Large intestine (tissue), 3 donors: ENCODE data around the gene CHRM4. TPM values are rescaled to one million over a fixed set of nuclear protein-coding genes. Genes with fewer than 3 reads are reported as not detected.
"Not testable (repeated sequence)": the region's sequence is repeated elsewhere in the genome, so short reads cannot be mapped to it uniquely, and the experiment has no call there.

Source experiments
- DNase-seq, 2 donors: peaks; one replicate each; pipeline versions ENCODE4 v3.0.0 to v3.0.0-alpha.2; 2013
- H3K27ac ChIP-seq: one replicate; pipeline ENCODE4 v1.5.1; 2013; ENCODE audit warnings: low read length
- H3K27me3 ChIP-seq: 2 replicates; pipeline ENCODE4 v1.6.1; 2013; ENCODE audit warnings: low read length; ENCODE audit not compliant: control insufficient read depth, insufficient read depth
- H3K36me3 ChIP-seq: 2 replicates; pipeline ENCODE4 v1.6.1; 2013; ENCODE audit warnings: low read length; ENCODE audit not compliant: control insufficient read depth, insufficient read depth
- H3K4me1 ChIP-seq: one replicate; pipeline ENCODE4 v1.6.1; 2013; ENCODE audit warnings: low read length; ENCODE audit not compliant: control insufficient read depth, insufficient read depth
- H3K4me3 ChIP-seq: one replicate; pipeline ENCODE4 v1.5.1; 2013; ENCODE audit warnings: low read length
- H3K9me3 ChIP-seq: one replicate; pipeline ENCODE4 v1.6.1; 2013; ENCODE audit warnings: mild to moderate bottlenecking, low read depth, low read length, moderate library complexity; ENCODE audit not compliant: control insufficient read depth
- WGBS: methylation state at CpG from one replicate; pipeline ENCODE4 v1.1.5; 2013; ENCODE audit warnings: low lambda C conversion rate; ENCODE audit not compliant: insufficient coverage; 5-methylcytosine and 5-hydroxymethylcytosine counted together
- polyA plus RNA-seq: library from polyadenylated mRNA; unstranded; fragments of 120-200 nt; gene quantifications from one replicate; pipeline ENCODE4 v1.2.1, GENCODE V29; 2013

The CHRM4 gene
- polyA plus RNA-seq, 1 donor, result 7.1 TPM

- H3K4me3 ChIP-seq, result peak overlapping the region; percentile 73
- peak in 1 of 2 donors; percentile 52 for DNase-seq
- peaks cover 5% of the 10 kb centered on the region for H3K9me3 ChIP-seq
- no peak overlapping the region for H3K27ac ChIP-seq
- H3K27me3 ChIP-seq, result peaks cover 18% of the 10 kb centered on the region
- H3K4me1 ChIP-seq, result peaks cover 26% of the 10 kb centered on the region
- peaks cover 14% of the 10 kb centered on the region for H3K36me3 ChIP-seq
- 0% methylated on average over 1 of the region's 18 CpGs for WGBS
These were observed 8.8 kb downstream of the CHRM4 start for GRCh38 chr11:46382646-46383403.

GRCh38 chr11:46381819-46382645 lies 9.5 kb downstream of the CHRM4 start:
- Histone ChIP-seq H3K9me3 (peaks cover 5% of the 10 kb centered on the region), H3K4me1 (peaks cover 21% of the 10 kb centered on the region), H3K27ac (peak overlapping the region; percentile 53), H3K36me3 (peaks cover 21% of the 10 kb centered on the region), H3K4me3 (peak overlapping the region; percentile 73), H3K27me3 (peaks cover 10% of the 10 kb centered on the region)
- peak in 1 of 2 donors; percentile 75 for DNase-seq
- no CpG with 5 or more reads among the region's 66 CpGs for WGBS

- H3K27me3 ChIP-seq, result peaks cover 3% of the 10 kb centered on the region
- WGBS, result no CpG with 5 or more reads among the region's 96 CpGs
These were observed 10.3 kb downstream of the CHRM4 start, which contains the start of gene MDK for GRCh38 chr11:46381048-46381818. Gene MDK, plus strand, starts transcription at chr11:46381669. Its CDS starts 389 bp downstream, at chr11:46382058.

GRCh38 chr11:46380340-46381047 lies 11.1 kb downstream of the CHRM4 start:
- Histone ChIP-seq H3K4me1 (peaks cover 21% of the 10 kb centered on the region), H3K4me3 (peak overlapping the region; percentile 83), H3K27ac (peak overlapping the region; percentile 80), H3K9me3 (peaks cover 8% of the 10 kb centered on the region), H3K27me3 (no peaks in the 10 kb centered on the region), H3K36me3 (peaks cover 34% of the 10 kb centered on the region)
- WGBS, result no CpG with 5 or more reads among the region's 45 CpGs
- peak; percentile 69 to 88 for DNase-seq

More at GRCh38 chr11:46381048-46381818, 10.3 kb downstream of the CHRM4 start, which contains the start of gene MDK:
- Histone ChIP-seq H3K27ac (peak within 1 kb of the TSS; percentile 80), H3K9me3 (peaks cover 5% of the 10 kb centered on the region), H3K4me1 (peaks cover 21% of the 10 kb centered on the region), H3K4me3 (peak within 1 kb of the TSS; percentile 83), H3K36me3 (peaks cover 26% of the 10 kb centered on the region)
- peak in 1 of 2 donors; percentile 56 for DNase-seq

- Histone ChIP-seq H3K27ac (peak overlapping the region; percentile 44), H3K4me1 (peaks cover 21% of the 10 kb centered on the region), H3K9me3 (peaks cover 11% of the 10 kb centered on the region), H3K36me3 (peaks cover 39% of the 10 kb centered on the region), H3K4me3 (peak overlapping the region; percentile 83)
- not testable (repeated sequence) for H3K27me3 ChIP-seq
- peak in 1 of 2 donors; percentile 48 for DNase-seq
- no CpG with 5 or more reads among the region's 36 CpGs for WGBS
These were observed 11.9 kb downstream of the CHRM4 start for GRCh38 chr11:46379482-46380293.

GRCh38 chr11:46378811-46379481 lies 12.6 kb downstream of the CHRM4 start:
- Histone ChIP-seq H3K4me1 (peaks cover 15% of the 10 kb centered on the region), H3K4me3 (no peak overlapping the region), H3K36me3 (peaks cover 47% of the 10 kb centered on the region), H3K27me3 (no peaks in the 10 kb centered on the region), H3K9me3 (peaks cover 11% of the 10 kb centered on the region), H3K27ac (peak overlapping the region; percentile 44)
- WGBS, result no CpG with 5 or more reads among the region's 20 CpGs
- DNase-seq, result no peak

GRCh38 chr11:46378296-46378695 lies 13.3 kb downstream of the CHRM4 start:
- no peak overlapping the region for H3K4me3 ChIP-seq
- H3K4me1 ChIP-seq, result peaks cover 9% of the 10 kb centered on the region
- no peaks in the 10 kb centered on the region for H3K27me3 ChIP-seq
- H3K27ac ChIP-seq, result no peak overlapping the region
- WGBS, result no CpG with 5 or more reads among the region's 10 CpGs
- peaks cover 11% of the 10 kb centered on the region for H3K9me3 ChIP-seq
- peaks cover 49% of the 10 kb centered on the region for H3K36me3 ChIP-seq
- DNase-seq, result no peak

- Histone ChIP-seq H3K9me3 (peaks cover 11% of the 10 kb centered on the region), H3K4me3 (no peak overlapping the region), H3K36me3 (peaks cover 45% of the 10 kb centered on the region), H3K27ac (no peak overlapping the region), H3K27me3 (no peaks in the 10 kb centered on the region), H3K4me1 (peaks cover 4% of the 10 kb centered on the region)
- no CpG with 5 or more reads among the region's 5 CpGs for WGBS
- no peak for DNase-seq
These were observed 13.7 kb downstream of the CHRM4 start for GRCh38 chr11:46377831-46378230.

GRCh38 chr11:46377290-46377689 lies 14.3 kb downstream of the CHRM4 start:
- no peak for DNase-seq
- H3K27me3 ChIP-seq, result no peaks in the 10 kb centered on the region
- 87% methylated on average over 3 of the region's 11 CpGs for WGBS

More at GRCh38 chr11:46377290-46377689, 14.3 kb downstream of the CHRM4 start:
- Histone ChIP-seq H3K4me1 (no peaks in the 10 kb centered on the region), H3K4me3 (no peak overlapping the region), H3K27ac (no peak overlapping the region), H3K9me3 (peaks cover 8% of the 10 kb centered on the region), H3K36me3 (peaks cover 50% of the 10 kb centered on the region)
